GM19395 (cell line): Measurements from ENCODE around the gene DLX5.
A peak's percentile ranks its signal among the peaks of the same experiment; 100 is the strongest.
"Not testable (repeated sequence)": the region's sequence is repeated elsewhere in the genome, so short reads cannot be mapped to it uniquely, and the experiment has no call there.

Experiments used
- ATAC-seq: cut with Tn5 transposase; IDR thresholded peaks from one replicate; pipeline ENCODE4 v1.9.1; 2021; ENCODE audit warnings: mild to moderate bottlenecking, moderate library complexity; ENCODE audit not compliant: unreplicated experiment

DLX5 gene

DNA sequence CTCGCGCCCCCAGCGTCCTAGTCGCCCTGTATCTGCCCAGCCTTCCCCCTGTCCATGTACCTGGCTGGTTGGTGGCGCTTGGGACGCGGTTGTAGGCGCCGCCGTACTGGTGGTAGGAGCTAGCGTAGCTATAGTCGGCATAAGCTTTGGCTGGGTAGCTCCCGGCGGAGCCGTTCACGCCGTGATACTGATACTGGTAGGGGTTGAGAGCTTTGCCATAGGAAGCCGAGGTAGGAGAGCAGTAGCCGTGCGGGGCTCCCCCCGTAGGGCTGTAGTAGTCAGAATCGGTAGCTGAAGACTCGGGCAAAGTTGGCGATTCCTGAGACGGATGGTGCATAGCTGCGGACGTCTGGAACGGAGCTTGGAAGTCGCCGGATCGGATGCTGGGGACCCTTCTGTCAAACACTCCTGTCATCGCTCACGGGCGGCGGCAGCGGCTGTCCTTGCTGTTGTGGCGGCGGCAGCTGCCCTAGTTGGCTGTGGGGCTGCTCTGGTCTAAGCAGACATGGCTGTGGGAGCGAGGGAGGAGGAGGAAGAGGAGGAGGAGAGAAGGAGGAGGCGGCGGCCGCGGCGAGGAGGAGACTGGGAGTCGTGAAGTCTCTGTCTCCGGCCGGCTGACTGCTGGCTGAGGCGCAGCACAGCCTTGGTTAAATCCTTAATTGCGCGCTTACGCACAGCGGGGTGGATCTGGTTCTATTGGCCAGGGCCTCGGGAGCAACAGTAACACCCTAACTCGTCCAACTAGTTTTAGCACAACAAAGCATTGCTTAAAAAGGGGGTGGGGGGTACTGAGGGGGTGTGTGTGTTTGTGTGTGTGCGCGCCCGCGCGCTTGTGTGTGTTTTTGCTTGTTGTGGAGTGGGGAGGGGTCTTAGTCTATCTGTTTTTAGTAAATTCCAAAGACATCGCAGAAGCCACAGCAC is at the start of gene DLX5:
DLX5 (minus strand) TSS at position 623 of the 921 bp plus-strand sequence; CDS start at position 415, 208 bp downstream.
- ATAC-seq, result no peak

DNA sequence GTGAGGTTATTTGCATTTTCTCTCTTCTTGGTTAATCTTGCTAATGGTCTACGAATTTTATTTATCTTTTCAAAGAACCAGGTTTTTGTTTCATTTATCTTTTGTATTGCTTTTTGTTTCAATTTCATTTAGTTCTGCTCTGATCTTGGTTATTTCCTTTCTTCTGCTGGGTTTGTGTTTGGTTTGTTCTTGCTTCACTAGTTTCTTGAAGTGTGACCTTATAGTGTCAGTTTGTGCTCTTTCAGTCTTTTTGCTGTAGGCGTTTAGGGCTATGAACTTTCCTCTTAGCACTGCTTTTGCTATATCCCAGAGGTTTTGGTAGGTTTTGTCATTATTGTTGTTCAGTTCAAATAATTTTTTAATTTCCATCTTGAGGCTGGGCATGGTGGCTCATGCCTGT is 47.4 kb upstream of the DLX5 start:
- not testable (repeated sequence) for ATAC-seq

DNA sequence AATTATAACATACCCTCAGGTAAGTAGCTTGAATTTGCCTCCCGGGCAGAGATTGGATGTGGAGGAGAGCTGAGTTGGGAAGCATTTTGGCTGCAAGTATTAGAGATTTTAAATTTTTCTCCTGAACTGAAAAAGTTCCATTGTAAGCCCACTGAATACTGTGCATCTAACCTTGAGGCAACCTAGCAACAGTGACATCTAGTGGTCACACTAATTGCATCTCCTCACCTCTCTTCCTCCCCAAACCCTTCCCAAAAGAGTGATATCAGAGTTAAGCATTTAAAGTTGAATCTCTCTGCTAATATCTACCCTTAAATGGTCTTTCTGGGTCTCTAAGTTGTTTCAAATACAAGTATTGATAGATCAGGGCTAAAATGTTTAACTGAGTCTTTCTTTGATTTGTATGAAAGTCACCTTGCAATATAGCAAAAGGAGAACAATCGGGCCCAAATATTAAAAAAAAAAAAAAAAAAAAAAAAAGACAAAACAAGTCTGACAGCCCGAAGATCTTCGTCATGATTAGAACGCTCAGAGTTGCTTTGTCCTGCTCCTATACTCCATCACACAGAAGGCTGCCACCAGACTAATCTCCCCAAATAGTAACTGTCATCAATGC is 40.4 kb upstream of the DLX5 start:
- peak; percentile 95 for ATAC-seq

DNA sequence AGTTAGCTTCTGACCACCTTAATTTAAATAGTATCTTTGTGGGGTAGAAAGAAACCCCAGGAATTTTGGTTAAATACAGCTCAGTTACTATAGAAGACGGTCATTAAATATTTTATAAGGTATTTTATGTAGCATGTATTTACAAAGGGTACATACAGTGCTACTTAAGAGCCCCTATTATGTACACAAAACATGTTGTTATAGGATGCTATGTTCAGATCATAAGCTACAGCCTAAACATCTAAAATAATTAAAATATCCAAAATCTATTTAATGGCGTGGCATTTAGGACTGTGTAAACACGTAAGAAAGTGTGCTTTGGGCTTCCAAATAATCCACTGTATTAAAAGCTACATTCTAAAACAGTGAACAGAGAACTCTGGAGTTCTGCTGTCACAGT is 39.4 kb upstream of the DLX5 start:
- ATAC-seq, result no peak

DNA sequence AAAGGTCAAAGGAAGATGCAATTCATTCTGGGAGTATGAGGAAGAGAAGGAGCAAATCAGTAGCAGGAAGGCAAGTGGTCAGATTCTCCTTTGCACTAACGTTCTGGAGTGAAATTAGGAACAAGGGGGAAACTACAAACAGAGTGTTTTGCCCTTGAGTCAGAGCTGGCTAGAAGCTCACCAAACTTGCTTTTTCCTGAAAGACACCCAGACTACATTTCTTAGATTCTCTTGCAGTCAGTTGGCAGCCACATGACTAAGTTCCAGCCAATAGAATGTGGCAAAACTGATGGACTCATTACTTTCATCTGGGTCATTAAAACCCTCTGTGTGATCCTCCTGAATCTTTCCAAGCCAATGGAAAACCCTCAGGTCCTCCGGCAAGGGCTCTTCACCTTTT is 18.6 kb upstream of the DLX5 start:
- ATAC-seq, result no peak

DNA sequence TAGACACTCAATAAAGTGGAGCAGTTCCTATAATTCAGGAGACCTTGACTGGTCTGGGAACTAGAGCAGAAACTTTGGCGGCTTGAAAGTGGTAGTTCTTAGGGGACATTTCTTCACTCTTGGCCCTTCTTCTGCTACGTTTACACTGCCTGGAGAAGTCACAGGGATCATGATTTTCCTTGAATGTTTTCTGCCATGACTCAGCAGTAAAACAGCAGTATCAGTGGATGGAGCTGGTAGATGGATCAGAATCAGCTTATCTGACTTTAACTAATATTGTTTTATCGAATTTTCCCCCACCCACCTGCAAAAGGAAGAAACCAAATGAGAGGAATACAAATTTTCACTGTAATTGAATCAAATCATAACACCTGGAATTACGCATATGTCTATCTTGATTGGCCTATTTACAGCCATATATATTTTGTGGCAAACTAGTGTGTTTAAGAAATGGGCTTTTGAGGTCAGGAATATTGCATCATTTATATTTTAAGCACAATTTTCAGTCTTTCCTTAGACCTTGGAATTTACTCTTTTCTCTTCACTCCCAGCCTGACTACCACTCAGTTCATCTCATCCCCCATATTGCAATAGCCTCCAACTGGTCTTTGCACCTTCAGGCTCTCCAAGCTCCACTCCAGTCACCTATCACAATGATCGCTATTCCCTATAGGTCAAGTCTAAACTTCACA is 14.9 kb upstream of the DLX5 start:
- ATAC-seq, result no peak

DNA sequence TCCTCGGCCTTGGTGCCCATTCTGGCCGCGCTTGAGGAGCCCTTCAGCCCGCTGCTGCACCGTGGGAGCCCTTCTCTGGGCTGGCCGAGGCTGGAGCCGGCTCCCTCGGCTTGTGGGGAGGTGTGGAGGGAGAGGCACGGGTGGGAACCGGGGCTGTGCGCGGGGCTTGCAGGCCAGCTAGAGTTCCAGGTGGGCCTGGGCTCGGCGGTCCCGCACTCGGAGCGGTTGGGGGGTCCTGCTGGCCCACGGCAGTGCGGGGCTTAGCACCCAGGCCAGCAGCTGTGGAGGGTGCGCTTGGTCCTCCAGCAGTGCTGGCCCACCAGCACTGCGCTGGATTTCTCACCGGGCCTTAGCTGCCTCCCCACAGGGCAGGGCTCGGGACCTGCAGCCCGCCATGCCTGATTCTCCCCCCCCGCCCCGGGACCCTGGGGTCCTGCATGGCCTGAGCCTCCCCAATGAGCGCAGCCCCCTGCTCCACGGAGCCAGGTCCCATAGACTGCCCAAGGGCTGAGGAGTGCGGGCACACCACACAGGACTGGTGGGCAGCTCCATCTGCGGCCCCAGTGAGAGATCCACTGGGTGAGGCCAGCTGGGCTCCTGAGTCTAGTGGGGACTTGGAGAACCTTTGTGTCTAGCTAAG is 9.7 kb upstream of the DLX5 start:
- ATAC-seq, result not testable (repeated sequence)

DNA sequence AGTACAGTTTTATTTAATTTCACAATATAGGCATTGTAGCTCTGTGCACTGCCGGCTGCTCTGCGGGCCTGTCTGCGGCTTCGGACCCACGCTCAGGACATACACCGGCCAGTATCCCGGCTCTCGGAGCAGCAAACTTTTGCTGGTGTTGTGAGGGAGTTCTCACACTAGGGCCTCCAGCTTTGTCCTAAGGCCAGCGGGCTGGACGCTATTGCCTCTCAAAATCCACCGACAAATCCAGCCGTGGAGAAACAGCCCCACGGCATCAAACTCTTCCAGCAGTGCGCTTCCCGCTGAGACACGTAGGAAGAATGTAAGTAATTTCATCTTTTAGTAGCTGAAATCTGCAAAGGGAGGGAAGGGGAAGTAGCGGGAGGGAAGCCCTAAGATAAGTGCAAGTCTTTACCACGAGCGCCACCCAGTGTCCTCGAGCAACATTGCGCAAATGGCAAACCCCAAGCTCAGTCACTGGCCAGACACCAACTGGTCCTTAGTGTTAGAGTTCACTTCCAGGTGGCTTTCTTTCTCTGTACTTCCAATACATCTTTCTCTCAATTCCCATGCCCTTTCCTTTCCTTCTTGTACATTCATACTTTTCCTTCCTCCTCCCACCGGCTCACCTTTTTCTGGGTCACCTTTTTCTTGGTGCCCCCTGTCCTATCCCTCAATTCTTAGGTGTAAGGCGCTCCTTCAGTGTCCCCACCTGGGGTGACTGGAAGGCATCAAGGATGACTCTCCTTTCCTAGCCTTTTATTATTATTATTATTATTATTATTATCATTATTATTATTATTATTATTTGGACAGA is 3.0 kb upstream of the DLX5 start:
- ATAC-seq, result peak; percentile 96

DNA sequence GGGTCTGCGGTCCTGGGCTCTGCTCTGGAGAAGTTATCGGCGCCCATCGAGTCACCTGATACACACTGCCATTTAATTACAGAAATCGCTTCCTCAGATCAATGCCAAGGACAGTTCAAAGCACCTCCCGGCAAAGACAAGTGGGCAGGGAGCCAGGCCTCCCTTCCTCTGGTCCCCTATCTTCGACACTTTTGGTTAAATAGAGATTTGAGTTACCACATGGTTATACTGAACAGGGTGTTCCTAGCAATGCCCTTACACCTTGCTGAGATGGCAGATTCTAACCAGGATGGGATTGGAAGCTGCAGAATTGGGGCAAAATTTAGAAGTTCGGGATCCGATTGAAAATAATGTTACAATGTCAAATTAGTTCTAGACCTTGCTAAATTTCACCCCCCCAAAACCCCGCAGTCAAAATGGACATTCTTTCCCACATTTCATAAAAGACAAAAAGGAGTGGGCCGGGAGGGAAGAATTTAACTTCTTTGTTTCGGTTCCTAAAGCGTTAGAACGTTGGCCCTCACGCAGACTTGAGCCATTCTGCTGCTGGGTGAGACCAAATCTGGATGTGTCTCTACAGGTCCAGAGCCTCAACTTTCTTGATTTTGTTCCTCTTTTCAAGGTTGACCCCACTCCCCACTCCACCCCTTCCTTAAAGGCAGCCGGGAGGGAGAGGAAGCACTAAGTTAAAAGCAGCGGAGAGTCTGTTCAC is 2.2 kb upstream of the DLX5 start:
- ATAC-seq, result no peak

DNA sequence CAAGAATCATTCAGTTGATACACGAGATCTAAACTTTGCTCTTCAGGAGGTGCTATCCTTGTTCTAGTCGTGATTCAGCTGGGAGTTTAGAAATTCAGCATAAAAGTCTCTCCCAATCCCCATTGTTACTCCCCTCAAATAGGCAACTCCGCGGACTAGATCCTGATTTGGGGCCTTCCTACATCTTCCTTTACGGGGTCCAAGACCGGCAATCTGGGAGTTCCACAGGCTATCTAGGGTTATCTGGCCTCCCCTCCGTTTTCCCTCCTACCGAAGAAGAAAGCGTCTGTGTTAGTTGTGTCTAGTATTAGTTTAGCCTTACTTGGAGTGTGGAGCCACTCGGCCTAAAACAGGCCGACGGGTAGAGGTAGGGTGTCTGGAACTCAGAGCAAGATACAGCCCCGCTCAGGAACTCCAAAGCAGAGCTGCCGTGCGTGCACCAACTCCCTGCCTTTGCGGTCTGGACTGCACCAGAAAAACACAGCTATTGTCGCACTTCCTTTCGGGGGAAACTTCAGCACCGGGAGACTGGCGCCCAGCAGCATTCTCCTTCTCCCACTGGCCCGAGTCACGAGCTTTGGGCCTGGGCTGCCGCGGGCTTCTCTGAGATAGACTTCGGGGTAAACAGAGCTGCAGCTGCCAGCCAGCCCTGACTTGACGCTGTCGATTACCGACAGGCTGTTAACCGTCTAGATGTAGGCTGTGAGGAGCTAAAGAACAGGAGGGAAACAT is 1.5 kb upstream of the DLX5 start:
- no peak for ATAC-seq

DNA sequence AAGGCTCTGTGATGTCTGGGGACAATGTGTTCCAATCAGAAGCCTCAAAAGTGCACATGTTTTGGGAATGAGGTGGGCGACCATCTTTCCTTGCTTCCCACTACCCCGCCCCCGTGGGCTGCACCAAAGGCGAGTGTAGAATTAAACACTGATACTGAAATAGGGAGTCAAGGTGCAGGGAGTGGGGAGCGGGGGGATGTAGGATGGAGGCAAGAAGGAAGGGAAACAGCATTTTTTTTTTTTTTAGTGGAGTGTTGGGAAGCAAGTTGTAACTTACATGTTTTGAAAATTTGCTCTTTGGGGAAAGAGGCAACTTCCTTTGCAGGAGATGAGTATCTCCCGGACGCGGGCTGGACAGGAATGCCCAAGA is 484 bp upstream of the DLX5 start:
- no peak for ATAC-seq

DNA sequence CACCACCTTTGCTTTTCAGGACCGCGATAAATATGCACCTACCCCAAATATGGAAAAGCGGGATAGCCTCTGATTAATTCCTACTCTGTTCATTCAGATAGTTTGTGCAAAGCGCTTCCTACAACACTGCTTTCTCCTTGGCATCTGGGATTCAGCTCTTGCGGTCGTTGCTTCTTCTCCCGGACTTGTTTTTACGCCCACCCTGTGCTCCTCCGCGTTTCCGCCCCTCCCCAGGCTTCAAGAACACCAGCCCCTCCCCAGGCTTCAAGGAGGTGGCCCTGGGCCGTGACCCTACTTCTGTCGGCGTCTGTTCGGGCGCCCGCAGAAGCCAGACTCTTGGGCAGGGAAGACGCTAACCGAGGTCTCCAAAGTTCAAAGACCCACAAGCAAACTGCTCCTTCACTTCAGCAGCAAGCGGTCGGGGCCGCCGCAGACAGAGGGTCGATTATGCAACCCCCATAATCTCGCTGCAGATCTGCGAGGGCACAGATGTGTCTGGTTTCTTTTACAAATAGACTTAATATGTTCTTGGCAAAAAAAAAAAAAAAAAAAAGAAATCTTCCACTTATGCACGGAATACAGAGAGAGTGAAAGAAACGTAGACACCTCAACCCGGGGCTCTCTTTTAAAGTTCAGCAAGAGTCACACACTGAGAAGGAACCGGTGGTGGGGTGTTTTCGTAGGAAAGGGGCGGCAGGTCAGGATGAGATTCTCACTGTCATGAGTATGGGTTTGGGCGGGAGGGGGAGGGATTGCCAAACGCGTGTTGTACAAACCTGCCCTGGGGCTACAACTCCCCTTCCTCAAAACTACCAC is 1.9 kb downstream of the DLX5 start:
- ATAC-seq, result no peak

DNA sequence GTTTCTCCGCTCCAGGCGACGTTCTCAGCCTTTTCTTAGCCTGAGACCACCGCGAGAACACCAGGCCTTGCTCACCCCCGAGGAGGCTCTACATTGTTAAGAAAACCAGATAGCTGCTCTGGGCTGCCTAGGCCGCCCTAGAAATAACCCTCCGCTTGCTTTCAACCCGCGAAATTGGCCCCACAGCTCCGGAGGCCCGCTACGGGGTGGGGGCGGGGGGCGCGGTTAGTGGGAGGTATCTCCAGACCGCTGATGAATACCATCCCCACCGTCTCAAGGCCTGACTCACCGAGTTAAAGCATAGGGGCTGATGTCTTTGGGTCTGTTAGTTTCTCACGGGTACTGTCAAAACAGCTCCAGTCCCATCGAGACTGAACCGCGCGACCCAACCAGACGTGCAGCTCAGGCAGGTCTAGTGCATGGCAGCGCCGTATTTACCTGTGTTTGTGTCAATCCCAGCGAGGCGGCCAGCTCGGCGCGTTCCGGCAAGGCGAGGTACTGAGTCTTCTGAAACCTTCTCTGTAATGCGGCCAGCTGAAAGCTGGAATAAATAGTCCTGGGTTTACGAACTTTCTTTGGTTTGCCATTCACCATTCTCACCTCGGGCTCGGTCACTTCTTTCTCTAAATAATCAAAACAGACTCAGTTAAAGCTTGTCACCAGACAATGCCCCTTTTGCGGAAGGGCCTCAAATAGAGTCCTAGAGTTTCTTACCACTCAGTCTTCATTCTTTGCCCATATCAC is 2.7 kb downstream of the DLX5 start:
- ATAC-seq, result no peak

DNA sequence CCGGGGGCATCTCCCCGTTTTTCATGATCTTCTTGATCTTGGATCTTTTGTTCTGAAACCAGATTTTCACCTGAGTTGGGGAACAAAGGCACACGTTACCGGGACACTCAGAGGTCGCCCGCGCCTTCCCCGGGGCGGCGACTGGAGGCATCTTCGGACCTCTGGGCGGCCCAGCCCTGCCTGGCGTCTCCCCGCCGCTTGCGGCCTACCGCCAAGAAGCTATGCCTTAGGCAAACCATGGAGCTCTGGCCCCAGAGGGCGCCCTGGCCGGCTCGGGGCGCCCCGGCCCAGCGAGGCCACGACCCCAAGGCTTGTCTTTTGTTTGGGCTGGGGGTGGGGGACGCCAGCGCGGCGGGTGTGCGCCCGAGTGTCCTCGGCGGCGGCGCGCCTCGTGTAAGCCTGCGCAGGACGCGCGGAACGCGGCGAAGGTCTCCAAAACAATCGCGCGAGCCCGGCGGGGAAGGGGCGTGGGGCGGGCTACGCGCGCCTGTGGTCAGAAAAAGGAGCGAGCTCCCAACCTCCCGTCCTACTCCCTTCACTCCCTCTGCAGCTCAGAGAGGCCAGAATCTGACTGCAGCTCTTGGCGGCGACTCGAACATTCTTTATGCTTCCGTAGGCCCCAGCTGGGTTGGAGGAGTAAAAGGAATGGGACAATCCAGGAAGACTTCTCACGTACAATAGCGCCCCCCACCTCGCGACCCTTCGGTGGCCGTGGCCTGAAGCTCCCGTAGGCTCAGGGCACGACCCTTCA is 3.5 kb downstream of the DLX5 start:
- ATAC-seq, result no peak

DNA sequence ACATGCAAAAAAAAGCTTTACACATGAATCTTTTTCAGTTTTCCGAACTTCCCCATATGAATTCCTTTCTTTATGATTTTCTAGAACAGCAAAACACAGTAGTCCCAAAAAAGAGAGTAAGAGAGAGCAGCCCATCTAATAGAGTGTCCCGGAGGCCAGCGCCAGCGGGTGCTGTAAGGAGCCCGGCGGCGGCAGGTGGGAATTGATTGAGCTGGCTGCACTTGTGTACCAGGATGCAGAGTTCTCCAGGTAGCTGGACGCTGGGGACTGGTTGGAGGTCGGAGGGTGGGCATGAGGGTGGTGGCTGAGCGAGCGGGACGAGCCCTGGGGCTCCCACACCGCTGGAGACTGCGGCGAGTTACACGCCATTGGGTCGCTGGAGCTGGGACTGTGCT is 4.0 kb downstream of the DLX5 start:
- ATAC-seq, result no peak

DNA sequence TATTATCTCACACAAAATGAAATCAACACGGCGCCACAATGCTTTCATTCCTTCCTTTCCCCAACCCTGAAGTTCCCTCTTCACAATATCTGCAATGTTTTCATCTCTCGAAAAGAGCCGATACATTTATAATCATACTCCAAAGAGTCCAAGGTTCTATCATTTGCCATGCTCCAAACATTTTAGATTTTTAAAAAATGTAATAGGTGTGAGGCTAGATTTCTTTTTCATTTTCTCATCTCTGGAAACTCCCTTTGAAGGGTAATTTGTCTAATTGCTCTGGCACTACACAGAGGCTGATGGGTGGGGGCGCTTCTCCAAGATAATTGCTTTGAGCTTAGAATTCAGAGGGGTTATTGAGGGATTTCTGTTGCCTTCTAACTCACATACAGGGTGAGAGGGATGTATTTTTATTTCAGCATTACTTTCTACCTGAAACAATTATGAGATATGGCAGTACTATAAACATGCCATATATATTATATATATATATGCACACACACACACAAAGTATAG is 4.9 kb downstream of the DLX5 start:
- ATAC-seq, result no peak
